Activated CD4-positive, CD25-positive, alpha-beta regulatory T cell (primary cell): Measurements from ENCODE around the gene SH3D19.

Experiments used
- DNase-seq, 4 experiments: peaks; one replicate each; lab custom pipeline; 2025; lab: John Stamatoyannopoulos, UW

Gene SH3D19

DNA sequence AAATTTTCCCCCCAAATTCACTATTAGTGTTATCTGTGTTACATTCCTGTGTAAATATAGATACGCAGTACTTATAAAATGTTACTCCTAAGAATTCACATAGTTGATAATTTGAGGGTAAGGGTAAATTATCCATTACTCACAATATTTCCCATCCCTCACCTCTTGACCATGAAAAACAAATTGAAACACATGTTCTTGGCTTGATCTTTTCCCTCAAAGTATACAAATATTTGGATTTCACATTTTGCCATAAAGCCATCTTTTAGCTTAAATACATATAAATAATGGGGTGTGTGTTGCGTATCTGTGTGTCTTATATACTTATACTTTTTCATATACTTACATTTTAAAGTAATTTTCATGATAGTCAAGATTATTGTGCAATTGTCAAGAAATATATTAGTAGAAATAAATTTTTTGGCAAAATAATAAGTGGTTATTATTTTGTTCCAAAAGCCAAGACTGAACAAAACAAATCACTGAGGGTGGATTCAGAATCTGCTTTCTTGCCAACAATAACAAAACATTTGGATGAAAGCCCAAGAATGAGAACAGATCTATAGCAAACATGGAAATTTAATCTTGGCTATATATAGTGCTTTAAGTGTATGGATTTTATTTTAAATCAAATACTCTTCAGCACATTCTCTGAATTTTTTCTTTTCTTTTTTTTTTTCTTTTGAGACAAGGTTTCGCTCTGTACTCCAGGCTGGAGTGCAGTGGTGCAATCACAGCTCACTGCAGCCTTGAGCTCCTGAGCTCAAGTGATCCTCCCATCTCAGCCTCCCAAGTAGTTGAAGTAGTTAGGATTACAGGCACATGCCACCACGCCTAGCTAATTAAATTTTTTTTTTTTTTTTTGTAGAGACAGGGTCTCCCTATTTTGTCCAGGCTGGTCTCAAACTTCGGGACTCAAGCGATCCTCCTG is 97.0 kb downstream of the SH3D19 start:
- no peak for DNase-seq

DNA sequence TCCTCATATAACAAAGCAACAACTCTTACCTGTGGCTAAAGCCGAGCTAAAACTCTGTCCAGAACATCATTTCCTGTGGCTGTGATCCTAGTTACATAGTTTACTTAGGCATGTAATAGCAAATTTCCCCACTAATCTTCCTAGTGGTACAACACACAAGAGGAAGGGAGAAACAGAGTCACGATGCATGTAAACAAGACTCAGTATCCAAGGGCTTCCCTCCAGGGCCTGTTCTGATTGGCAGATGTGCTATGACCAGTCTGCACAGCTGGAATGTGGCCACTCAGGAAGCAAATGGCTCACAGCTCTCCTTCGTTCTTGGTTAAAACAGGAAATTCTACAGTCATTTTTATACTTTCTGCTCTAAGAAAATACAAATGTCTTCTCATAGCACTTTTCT is 97.7 kb downstream of the SH3D19 start:
- no peak for DNase-seq

DNA sequence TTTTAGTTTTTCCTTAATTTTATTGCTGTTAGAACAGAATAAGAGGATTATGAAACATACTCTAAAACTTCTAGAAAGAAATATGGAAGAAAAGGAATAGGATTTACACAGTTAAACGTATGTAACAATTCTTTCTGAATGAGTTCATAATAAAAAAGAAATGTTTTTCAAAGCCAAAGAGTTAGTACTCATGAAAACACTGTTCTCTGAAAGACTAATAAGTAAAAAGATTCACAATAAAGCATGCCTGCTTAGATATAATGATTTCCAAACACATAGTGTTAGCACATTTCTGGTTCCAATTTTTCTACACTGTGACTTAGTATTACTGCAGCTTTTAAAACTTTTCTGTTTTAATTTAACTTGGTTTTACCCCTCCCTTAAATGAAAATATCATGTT is 98.2 kb downstream of the SH3D19 start:
- no peak for DNase-seq

DNA sequence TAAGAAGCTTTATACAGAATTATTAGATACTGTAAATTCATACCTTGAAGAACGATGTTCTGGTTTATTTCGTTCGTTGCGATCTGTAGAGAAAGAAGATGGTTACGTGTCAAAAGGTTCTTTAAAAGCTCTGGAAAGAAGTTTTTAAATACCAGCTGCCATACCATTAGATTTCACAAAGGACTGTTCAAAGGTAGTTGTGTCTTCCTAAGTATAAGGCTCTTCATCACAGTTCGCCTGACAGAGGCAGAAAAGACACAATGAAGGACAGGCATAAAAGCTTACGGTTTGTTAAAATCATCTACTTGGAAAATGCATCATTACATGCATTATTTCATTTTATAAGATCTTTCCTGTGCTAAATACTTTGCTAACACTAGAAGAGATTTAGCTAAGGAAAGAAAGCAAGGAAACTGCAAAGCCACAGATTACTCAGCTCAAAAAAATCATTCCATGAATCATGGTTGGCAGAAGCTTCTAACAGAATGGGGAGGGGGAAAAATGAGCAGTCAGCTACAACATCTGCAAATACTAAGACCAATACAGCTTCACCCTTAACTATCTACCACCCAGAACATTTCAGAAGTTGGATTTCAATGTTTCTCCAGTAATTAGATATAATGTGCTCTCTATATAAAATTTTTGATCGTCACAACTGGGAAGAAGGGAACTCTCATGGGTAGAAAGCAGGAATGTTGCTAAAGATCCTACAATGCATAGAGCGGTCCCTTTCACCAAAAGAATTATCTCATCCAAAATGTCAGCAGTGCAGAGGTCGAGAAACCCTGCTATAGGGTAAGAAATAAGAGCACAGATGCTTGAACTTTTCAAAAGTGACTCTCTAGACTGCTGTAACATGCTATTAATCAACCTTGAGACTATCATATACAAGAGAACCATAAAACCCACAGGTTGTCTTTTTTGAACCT is 99.1 kb downstream of the SH3D19 start:
- DNase-seq: no peak

DNA sequence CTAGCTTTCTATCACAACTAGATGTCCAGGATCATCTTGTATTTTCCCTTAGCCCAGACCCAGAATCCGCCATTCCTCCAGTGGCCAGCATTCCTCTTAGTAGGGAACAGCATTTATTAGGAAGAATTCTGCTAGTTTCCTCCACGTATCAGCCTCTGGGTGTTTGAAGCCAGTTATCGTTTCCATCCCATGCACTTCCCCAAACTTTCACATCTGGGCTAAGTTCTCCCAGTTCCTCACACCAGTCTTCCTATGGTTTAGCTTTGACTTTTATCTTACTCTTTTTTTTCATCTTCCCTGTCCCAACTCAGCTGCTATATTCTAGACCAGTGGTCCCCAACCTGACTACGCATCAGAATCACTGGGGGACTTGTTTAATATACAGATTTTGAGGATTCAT is 101.9 kb downstream of the SH3D19 start:
- no peak for DNase-seq

DNA sequence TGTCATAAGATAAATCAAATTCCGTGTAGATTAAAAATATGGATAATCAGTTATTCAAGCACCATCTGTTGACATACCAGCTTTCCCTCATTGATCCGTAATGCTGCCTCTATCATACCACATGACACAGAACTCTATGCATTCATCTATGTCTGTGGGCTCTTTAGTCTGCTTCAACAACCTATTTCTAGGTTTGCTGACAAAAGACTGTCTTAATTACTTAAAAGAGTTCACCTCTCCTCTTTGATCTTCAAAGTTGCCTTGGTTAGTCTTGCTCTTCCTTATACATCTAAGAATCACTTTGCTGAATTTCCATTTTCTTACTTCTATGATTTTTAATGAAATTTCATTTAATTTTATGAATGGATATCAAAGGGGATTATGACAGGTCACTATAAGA is 105.5 kb downstream of the SH3D19 start:
- DNase-seq: no peak

DNA sequence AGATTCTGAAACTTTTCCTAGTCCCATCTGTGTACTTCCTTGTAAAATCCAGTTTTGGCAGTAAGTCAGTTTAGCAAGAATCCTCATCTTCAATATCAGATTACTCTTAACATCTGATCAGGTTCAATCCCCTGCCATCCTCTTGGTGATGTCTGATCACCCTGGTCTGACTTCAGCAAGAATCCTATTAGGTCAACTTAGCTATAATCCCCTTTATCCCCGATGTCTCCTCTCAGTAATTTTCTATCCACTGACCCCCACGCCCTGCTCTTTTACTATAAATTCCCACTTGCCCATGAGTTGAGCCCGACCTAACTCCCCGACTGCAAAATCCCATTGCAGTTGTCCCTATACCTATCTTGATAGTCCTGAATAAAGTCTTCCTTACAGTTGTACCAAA is 106.3 kb downstream of the SH3D19 start:
- no peak for DNase-seq

DNA sequence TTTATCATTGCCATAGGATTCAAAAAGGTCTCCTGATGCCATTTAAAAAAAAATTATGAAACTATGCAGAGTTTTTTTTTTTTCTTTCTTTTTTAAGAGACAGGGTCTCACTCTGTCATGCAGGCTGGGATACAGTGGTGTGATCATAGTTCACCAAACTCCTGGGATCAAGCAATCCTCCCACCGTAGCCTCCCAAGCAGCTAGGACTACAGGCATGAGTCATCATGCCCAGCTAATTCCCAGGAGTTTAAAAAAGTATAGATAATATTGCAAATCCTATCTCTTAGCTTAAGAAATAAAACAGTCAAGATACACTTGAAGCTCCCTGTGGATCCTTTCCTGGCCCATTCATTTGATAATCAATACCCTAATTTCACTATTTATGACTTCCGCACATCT is 107.1 kb downstream of the SH3D19 start:
- DNase-seq: no peak

DNA sequence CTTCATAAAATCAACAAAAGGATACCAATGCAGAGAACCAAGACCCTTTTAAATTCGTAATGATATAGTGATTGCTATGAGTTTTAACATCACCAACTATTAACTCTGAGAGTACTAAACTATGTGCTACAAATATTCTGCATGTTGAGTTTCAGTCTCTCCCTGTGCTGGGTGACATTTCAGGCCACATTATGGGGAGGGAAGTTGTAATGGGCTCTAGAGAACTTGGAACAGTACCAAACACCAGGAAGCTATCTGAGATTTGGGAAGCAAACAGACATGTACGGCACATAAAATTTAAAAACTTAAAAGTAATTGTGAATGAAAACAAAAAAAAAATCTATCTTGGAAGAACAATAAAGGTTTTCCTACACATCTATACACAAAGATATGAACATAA is 108.1 kb downstream of the SH3D19 start:
- DNase-seq: no peak

DNA sequence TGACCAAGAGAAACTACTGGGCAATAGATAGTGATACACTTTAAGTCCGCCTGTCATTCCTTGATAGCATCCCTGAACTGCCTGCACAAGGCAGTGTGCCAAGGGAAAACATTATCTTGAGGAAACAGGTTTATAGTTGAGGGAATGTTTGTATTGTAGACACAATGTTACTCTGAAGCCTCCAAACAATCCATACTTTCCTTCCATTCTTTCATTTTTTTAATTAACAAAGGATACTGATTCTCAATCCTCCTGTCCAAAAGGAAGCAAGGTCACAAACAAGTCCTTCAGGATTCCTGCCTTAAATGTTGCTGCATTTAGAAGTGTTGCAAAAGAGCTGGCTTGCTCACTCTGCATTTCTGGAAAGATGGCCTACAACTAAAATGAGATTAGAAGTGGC is 110.1 kb downstream of the SH3D19 start:
- no peak for DNase-seq

DNA sequence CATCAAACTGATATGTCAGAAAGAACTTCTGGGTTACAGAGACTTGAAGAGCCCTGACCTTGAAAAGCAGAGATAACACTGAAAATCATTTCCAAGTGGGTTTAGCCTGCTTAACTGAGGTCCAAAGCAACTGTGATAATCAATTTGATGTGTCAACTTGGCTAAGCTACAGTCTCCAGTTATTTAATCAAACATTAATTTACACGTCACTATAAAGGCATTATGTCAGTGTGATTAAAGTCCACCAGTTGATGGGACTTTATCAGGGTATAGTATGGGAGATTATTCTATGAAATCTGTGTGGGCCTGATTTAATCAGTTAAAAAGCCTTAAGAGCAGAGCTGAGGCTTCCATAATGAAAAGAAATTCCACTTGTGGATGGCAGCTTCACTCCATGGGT is 117.5 kb downstream of the SH3D19 start:
- no peak for DNase-seq

DNA sequence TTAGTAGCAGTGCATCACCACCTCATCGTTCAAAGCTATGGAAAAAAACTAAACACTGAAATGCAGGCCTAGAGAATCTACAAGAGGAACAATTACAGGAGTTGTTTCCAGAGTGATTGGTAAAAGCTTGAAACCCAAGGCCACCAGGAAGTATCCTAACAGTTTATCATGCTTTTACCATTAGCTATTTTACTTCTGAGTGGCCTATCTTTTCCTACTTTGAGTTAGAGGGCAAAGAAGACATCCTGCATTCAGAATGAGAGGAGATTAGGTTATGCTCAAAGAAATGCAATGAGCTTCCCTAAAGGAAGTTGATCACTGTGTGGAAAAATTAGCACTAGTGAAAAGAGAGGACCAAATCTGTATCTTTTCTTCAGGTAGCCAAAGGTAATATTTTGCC is 118.2 kb downstream of the SH3D19 start:
- no peak for DNase-seq

DNA sequence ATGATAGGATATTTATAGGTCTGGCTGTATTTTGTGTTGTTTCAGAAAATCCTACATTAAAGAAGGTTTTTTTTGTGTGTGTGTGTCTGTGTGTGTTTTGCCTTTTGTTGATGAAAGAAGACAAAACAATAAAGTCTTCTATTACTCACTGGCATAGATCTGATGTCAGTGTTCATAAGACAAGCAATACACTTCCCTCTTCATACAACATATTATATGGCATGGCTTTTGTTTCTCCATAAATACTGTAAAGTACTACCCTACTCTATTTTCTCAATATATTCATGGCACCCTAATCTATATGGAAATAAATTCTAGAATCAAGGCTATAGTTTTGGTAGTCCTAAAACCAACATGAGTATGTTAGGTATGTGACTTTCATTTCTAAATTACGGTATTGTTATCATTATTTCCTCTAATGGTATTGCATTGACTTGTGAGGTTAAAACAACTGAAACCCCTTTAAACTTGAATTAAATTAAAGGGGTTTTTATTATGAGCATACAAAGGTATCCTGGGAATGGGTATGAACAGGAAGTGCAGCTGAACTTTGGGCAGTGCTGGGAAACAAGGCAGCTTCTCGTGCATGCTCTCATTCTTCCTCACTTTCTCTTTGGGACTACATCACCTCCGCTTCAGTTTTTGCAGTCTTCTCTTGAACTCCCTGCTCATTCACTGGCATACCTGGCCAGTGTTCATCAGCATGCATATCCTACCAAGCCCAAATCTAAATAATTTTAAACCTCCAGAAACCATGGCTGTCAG is 119.0 kb downstream of the SH3D19 start:
- DNase-seq: no peak

DNA sequence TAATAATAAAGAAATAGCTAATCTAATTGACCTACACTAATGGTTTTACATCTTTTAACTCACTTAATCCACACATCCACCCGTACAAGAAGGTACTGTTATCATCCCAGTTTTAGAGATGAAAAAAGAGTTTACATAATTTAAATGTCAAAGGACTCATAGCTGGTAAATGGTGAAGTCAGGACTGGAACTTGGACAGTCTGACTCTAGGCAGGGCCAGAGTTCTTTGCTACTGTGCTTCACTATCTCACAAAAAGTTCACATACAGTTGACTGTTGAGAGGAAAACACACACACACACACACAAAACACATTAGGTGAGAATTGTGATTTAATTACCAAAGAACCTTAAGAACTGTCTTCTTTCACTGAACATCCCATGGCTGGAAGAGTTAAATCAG is 119.7 kb downstream of the SH3D19 start:
- DNase-seq: no peak

DNA sequence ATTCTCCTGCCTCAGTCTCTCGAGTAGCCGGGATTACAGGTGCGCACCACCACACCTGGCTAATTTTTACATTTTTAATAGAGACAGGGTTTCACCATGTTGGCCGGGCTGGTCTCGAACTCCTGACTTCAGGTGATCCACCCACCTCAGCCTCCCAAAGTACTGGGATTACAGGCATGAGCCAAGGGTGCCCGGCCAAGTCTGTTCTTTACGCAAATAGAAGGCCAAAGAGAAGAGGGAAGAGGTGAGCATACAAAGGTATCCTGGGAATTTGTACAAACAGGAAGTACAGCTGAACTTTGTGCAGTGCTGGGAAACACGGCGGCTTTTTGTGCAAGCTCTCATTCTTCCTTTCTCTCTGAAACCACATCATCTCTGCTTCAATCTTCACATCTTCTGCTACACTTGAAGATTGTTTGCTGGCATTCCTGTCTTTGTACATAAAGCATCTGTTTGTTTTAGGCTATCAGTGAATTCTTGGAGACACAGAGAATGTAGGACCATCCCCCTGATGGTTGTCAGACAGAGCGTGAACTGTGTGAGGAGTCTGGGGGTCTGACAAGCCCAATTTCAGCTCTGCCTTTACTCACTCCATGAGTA is 120.4 kb downstream of the SH3D19 start:
- DNase-seq: no peak

DNA sequence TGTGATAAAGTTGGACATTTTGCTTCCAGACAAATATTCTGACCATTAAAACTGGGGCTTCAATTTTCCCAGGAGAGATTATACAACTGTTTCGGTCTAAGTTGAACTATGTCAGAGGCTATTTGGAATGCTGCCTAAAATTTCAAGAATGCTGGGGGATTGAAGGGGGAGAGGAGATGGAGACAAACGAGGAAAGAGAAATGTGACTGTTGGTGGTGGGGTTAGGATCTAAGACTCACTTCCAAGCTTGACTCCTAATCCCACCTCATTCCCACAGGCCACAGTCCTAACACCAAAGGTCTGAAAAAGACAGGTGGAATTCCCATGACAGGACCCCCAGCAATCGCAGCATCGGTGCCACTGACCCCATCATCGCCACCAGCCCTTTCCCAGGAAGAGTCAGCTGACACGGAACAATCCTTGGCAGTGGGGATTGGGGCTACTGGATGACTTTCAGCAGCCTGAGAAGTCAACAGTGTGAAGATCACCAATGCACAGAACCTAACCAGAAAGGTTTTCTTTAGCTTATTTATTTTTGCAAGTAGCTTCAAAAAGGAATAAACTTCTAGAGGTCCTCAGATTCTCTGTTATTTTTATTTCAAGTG is 122.5 kb downstream of the SH3D19 start:
- DNase-seq: no peak

DNA sequence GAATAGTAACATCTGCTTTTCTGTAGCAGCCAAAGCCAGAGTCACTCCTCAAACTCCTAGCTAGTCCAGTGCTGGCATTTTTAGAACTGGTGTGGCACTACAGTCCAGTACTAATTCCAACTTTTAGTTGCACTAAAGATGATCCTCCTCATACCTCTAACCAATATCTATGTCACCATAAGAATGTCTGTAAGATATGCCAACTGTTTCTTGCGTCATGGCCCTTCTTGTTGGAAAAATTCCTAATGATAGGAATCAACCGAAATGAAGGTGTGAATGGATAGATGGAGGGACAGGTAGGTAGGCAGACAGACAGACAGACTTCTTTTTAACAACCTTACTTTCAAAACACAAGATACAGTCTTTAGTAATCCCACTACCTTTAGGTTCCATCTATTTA is 123.0 kb downstream of the SH3D19 start:
- DNase-seq: no peak

DNA sequence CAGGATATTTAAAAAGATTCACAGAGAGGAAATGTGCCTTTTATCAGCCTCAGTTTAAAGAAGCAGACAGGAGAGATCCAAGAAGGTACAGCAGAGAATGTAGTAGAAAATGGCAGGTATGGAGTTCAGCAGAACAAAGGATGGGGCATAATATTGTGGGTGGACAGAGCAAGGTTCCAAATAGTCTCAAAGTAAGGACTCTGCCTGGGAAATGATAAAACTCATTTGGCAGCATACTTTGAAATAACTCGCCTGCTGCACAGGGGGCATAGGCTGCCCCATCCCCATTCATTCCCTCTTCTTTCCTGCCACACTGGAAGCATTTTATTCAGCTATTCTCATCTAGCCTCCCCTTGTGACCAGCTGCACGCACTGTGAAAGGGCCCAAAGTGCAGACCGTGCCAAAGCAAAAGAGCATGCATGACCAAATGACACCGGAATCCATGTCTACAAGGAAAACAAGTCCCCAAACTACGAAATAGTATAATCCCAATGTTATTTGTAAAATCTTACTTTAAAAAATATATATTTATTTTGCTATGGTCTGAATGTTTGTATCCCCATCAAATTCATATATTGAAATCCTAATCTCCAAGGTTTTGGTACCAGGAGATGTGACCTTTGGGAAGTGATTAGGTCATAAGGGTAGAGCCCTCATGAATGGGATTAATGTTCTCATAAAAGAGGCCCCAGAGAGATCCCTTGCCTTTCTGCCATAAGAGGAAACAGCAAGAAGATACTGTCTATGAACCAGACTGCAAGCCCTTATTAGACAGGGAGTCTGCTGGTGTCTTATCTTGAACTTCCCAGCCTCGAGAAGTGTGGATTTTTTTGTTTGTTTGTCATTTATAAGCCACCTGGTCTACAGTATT is 125.8 kb downstream of the SH3D19 start:
- no peak for DNase-seq

DNA sequence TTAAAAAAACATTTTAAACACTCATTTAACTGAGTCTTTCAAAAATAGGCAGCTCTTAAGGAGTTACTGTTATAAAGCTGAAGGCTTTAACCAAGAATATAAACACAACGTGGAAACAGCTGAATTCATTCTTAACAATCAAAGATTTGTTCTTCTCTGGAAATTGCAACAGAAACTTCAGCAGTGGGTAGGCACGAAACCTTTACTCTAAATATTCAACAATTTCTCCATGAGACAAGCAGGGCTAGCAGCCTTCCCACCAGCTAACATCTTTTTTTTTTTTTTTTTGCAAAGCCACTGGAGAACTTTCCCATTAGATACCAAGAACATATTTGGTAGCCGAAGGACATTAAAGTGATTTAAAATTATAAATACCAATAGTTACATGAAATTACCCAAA is 126.7 kb downstream of the SH3D19 start:
- DNase-seq: no peak

DNA sequence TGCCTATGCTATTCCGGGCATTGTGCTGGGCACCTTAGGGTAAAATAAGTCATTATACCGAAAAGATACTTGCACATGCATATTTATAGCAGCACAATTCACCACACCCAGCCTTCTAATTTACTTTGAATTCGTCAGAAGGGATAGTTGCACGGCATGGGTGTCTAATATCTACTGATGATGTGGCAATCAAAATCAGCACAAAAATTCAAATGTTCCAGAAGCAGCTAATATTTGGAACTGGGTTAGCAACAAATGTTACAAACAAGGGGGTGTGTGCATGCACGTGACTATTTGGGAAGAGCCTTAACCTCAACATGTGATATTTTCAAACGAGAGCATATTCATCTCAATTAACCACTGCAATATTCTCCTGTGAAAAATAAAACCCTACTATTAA is 128.2 kb downstream of the SH3D19 start:
- DNase-seq: no peak
